Measurements from ENCODE around the gene ZSCAN23. TPM values are rescaled to one million over a fixed set of nuclear protein-coding genes. Genes with fewer than 3 reads are reported as not detected.

ZSCAN23 gene
- total and polyA plus RNA-seq, 9 of the 15 experiments (the other 6 are each of a cell fraction or from before 2014, with no cell fraction given): 0.05 to 0.29 (median 0.21) TPM; not detected in 1

GRCh38 chr6:28433119-28433518 lies 10.2 kb downstream of the ZSCAN23 start (continued):
- peak in 1 of 3 experiments; percentile 52; a peak in 2 of 6 replicates for TF ChIP-seq CTCF (IDR thresholded peaks at IDR 0.05 in 2 of 3, conservative IDR thresholded peaks at IDR 0.05 in 1 of 3; ENCODE audit: insufficient read depth in 2 of 3, low read depth in 1 of 3, low read length in 3 of 3)
- peak; percentile 47; the same call in 1 of the 2 replicates for TF ChIP-seq CREB3L1 (IDR thresholded peaks at IDR 0.05; ENCODE audit: borderline replicate concordance, low read depth)
- TF ChIP-seq KDM5B (IDR thresholded peaks at IDR 0.05; ENCODE audit: insufficient replicate concordance, low read depth, low read length): no peak
- no peak for TF ChIP-seq ARID4B (CRISPR knock-in tag; IDR thresholded peaks at IDR 0.05)
- no peak for TF ChIP-seq ZEB2 (IDR thresholded peaks at IDR 0.05)
- TF ChIP-seq IRF9 (tag; IDR thresholded peaks at IDR 0.05): no peak
- TF ChIP-seq TCF15 (CRISPR knock-in tag; IDR thresholded peaks at IDR 0.05): no peak
- TF ChIP-seq PHF20 (IDR thresholded peaks at IDR 0.05; ENCODE audit: partially characterized antibody): no peak
- TF ChIP-seq KLF1 (tag; IDR thresholded peaks at IDR 0.05): no peak
- no peak for TF ChIP-seq ZNF146 (CRISPR knock-in tag; IDR thresholded peaks at IDR 0.05; ENCODE audit: unreplicated experiment)
- TF ChIP-seq NFYB (IDR thresholded peaks at IDR 0.05; ENCODE audit: extremely low read depth, insufficient read length): no peak
- TF ChIP-seq NFRKB (IDR thresholded peaks at IDR 0.05; ENCODE audit: low read depth): no peak
- no peak for TF ChIP-seq DACH1 (IDR thresholded peaks at IDR 0.05; ENCODE audit: partially characterized antibody)
- no peak for TF ChIP-seq ZMIZ1 (IDR thresholded peaks at IDR 0.05; ENCODE audit: low read depth in 2 of 2, low read length in 2 of 2)
- no peak for TF ChIP-seq TBP (optimal IDR thresholded peaks at IDR 0.05; ENCODE audit: low read depth, low read length)
